ENCODE results near the gene LVRN. TPM values are rescaled to one million over a fixed set of nuclear protein-coding genes. Genes with fewer than 3 reads are reported as not detected.

The LVRN gene
- total RNA-seq, 1 experiment from 2014 or later: 1.9 TPM

GRCh38 chr5:115968770-115969169 is 6.5 kb downstream of the LVRN start:
- BruUV-seq (replicated peaks): no TSS peak
- CTCF ChIA-PET: no interaction called here
- intact Hi-C loops (cut with micrococcal nuclease): no loop called here

More at GRCh38 chr5:115968770-115969169, 6.5 kb downstream of the LVRN start:
- POLR2A ChIA-PET: no interaction called here
- no peak overlapping the region for H3K4me2 ChIP-seq (ENCODE audit: low read length)
- no peaks in the 10 kb centered on the region for H4K20me1 ChIP-seq (ENCODE audit: insufficient read depth)
- no peaks in the 10 kb centered on the region for H3K36me3 ChIP-seq (ENCODE audit: control insufficient read depth in 1 of 2, insufficient read depth in 2 of 2, low read length in 2 of 2)
- no peaks in the 10 kb centered on the region for H3K27me3 ChIP-seq (ENCODE audit: insufficient read depth, low read length)
- RAD21 ChIA-PET (ENCODE audit: low non-redundant PET in 1 of 2, low total read pairs in 2 of 2, uncharacterized antibody in 2 of 2, unreplicated experiment in 2 of 2): no interaction called here
- no peak overlapping the region for H2AFZ ChIP-seq (ENCODE audit: low read depth, low read length, poor library complexity, severe bottlenecking)
- no peak for TF ChIP-seq SRF (IDR thresholded peaks at IDR 0.05; ENCODE audit: low read depth)
- TF ChIP-seq, protein P1, sequence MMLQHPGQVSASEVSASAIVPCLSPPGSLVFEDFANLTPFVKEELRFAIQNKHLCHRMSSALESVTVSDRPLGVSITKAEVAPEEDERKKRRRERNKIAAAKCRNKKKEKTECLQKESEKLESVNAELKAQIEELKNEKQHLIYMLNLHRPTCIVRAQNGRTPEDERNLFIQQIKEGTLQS (IDR thresholded peaks at IDR 0.05): no peak
- TF ChIP-seq CEBPB (IDR thresholded peaks at IDR 0.05; ENCODE audit: low read depth): no peak
- no peak for TF ChIP-seq EZH2phosphoT487 (IDR thresholded peaks at IDR 0.05; ENCODE audit: borderline replicate concordance)
- TF ChIP-seq JUND (IDR thresholded peaks at IDR 0.05): no peak
- no peak for TF ChIP-seq RAD21 (IDR thresholded peaks at IDR 0.05; ENCODE audit: low read depth)
- no peak for TF ChIP-seq ELF1 (IDR thresholded peaks at IDR 0.05; ENCODE audit: borderline replicate concordance, low read depth)
- TF ChIP-seq EGR1 (IDR thresholded peaks at IDR 0.05; ENCODE audit: low read depth): no peak
- no peak for TF ChIP-seq FOSL1 (IDR thresholded peaks at IDR 0.05; ENCODE audit: low read depth)
- TF ChIP-seq POLR2A (IDR thresholded peaks at IDR 0.05; ENCODE audit: borderline replicate concordance, extremely low read depth, insufficient read depth, insufficient read length): no peak
- no peak for TF ChIP-seq ZFX (IDR thresholded peaks at IDR 0.05)
- no peak for TF ChIP-seq TCF7L2 (IDR thresholded peaks at IDR 0.05; ENCODE audit: borderline replicate concordance, extremely low read depth, insufficient read depth, insufficient read length)
- TF ChIP-seq MAX (IDR thresholded peaks at IDR 0.05): no peak
- TF ChIP-seq ZNF274 (IDR thresholded peaks at IDR 0.05; ENCODE audit: low read depth, low read length): no peak
- no peak for TF ChIP-seq REST (IDR thresholded peaks at IDR 0.05; ENCODE audit: low read depth)
- TF ChIP-seq CBX3 (IDR thresholded peaks at IDR 0.05; ENCODE audit: low read depth): no peak
- TF ChIP-seq, protein P2, sequence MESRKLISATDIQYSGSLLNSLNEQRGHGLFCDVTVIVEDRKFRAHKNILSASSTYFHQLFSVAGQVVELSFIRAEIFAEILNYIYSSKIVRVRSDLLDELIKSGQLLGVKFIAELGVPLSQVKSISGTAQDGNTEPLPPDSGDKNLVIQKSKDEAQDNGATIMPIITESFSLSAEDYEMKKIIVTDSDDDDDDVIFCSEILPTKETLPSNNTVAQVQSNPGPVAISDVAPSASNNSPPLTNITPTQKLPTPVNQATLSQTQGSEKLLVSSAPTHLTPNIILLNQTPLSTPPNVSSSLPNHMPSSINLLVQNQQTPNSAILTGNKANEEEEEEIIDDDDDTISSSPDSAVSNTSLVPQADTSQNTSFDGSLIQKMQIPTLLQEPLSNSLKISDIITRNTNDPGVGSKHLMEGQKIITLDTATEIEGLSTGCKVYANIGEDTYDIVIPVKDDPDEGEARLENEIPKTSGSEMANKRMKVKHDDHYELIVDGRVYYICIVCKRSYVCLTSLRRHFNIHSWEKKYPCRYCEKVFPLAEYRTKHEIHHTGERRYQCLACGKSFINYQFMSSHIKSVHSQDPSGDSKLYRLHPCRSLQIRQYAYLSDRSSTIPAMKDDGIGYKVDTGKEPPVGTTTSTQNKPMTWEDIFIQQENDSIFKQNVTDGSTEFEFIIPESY (IDR thresholded peaks at IDR 0.05; ENCODE audit: extremely low read depth, insufficient replicate concordance, low read length): no peak
- no peak for TF ChIP-seq POLR2AphosphoS5 (IDR thresholded peaks at IDR 0.05; ENCODE audit: low read depth, low read length)
- TF ChIP-seq, protein P3, sequence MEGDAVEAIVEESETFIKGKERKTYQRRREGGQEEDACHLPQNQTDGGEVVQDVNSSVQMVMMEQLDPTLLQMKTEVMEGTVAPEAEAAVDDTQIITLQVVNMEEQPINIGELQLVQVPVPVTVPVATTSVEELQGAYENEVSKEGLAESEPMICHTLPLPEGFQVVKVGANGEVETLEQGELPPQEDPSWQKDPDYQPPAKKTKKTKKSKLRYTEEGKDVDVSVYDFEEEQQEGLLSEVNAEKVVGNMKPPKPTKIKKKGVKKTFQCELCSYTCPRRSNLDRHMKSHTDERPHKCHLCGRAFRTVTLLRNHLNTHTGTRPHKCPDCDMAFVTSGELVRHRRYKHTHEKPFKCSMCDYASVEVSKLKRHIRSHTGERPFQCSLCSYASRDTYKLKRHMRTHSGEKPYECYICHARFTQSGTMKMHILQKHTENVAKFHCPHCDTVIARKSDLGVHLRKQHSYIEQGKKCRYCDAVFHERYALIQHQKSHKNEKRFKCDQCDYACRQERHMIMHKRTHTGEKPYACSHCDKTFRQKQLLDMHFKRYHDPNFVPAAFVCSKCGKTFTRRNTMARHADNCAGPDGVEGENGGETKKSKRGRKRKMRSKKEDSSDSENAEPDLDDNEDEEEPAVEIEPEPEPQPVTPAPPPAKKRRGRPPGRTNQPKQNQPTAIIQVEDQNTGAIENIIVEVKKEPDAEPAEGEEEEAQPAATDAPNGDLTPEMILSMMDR (IDR thresholded peaks at IDR 0.05 in 2 of 3, conservative IDR thresholded peaks at IDR 0.05 in 1 of 3; ENCODE audit: borderline replicate concordance in 1 of 3, insufficient read depth in 1 of 3, low read depth in 2 of 3, low read length in 2 of 3): no peak
- no peaks in the 10 kb centered on the region for H3K79me2 ChIP-seq (ENCODE audit: insufficient read depth, low read length)
- H3K9ac ChIP-seq (ENCODE audit: low read length): no peak overlapping the region
- no peak for DNase-seq (ENCODE audit: low read depth, low spot score)
- no peak overlapping the region for H3K27ac ChIP-seq (ENCODE audit: low read depth, low read length)
- no peaks in the 10 kb centered on the region; the same call in 1 of the 2 replicates for H3K9me2 ChIP-seq (ENCODE audit: insufficient read depth)
- no peak for ATAC-seq
- no peaks in the 10 kb centered on the region for H3K4me1 ChIP-seq (ENCODE audit: control insufficient read depth in 1 of 2, insufficient read depth in 2 of 2, low read length in 2 of 2)
- H3K4me3 ChIP-seq (replicated peaks in 1 of 2; ENCODE audit: low read depth in 1 of 2, low read length in 2 of 2): no peak overlapping the region
- H3K9me3 ChIP-seq (ENCODE audit: control insufficient read depth in 1 of 2, insufficient read depth in 1 of 2, low read depth in 1 of 2, low read length in 2 of 2): no peaks in the 10 kb centered on the region

Data from HCT116 (cell line).